ENCODE measurements around the gene MAGEB1. TPM values are rescaled to one million over a fixed set of nuclear protein-coding genes. Genes with fewer than 3 reads are reported as not detected.

Gene MAGEB1
- total RNA-seq, 1 experiment from 2014 or later, result 0.17 TPM

- no peak overlapping the region for H3K4ac ChIP-seq (ENCODE audit: low read depth, low read length)
- H2AK5ac ChIP-seq (ENCODE audit: insufficient read length, low read length), result no peak overlapping the region
- H3K27ac ChIP-seq (ENCODE audit: insufficient read length, low read depth, low read length), result no peak overlapping the region
- H3K9ac ChIP-seq (ENCODE audit: extremely low read depth, insufficient read length, low read length), result no peak overlapping the region
- no peak overlapping the region for H3K14ac ChIP-seq (ENCODE audit: insufficient read depth, low read length)
- Mint-ChIP-seq H3K27ac (no peak overlapping the region; a peak in 1 of 7 replicates), H3K4me3 (no peak overlapping the region), H3K4me1 (peaks cover 10 to 12% of the 10 kb centered on the region in 2 experiments), H3K36me3 (ENCODE audit: insufficient read depth in 1 of 3, low read depth in 3 of 3) (peaks cover 0 to 21% (median 5%) of the 10 kb centered on the region in 3 experiments; a peak in 6 of 7 replicates), H3K9me3 (peaks cover 34 to 64% of the 10 kb centered on the region in 2 experiments; a peak in 4 of 5 replicates), H3K27me3 (ENCODE audit: low read depth) (no peaks in the 10 kb centered on the region; the same call in 1 of the 2 replicates)
- no peak overlapping the region for H3T11ph ChIP-seq (ENCODE audit: low read length)
- no peaks in the 10 kb centered on the region for H3K23me2 ChIP-seq (ENCODE audit: insufficient read length, low read depth, low read length, poor library complexity, severe bottlenecking)
- H2BK120ac ChIP-seq (ENCODE audit: low read depth, low read length, poor library complexity, severe bottlenecking), result no peak overlapping the region
- no peak for DNase-seq
- H3K18ac ChIP-seq (ENCODE audit: insufficient read length, low read depth, low read length), result no peak overlapping the region
- TF ChIP-seq CTCF (conservative IDR thresholded peaks at IDR 0.05), result no peak
- H4K8ac ChIP-seq (replicated peaks; ENCODE audit: insufficient read length, low read depth, low read length), result no peak overlapping the region
- H3K23ac ChIP-seq (ENCODE audit: insufficient read length, low read depth, low read length), result no peak overlapping the region
- H3K4me1 ChIP-seq (ENCODE audit: insufficient read depth, low read length), result no peaks in the 10 kb centered on the region; the same call in 1 of the 2 replicates
- no peak overlapping the region for H3K4me2 ChIP-seq (ENCODE audit: insufficient read depth, insufficient read length, low read length)
- H3K9me3 ChIP-seq (ENCODE audit: control insufficient read depth, low read depth, low read length), result no peaks in the 10 kb centered on the region
- no peak overlapping the region for H2BK5ac ChIP-seq (ENCODE audit: insufficient read length, low read length)
- H2BK12ac ChIP-seq (ENCODE audit: insufficient read length, low read depth, low read length), result no peak overlapping the region
- H2BK15ac ChIP-seq (ENCODE audit: low read depth, low read length), result no peak overlapping the region
- no peak overlapping the region for H2BK20ac ChIP-seq (ENCODE audit: low read depth, low read length, poor library complexity, severe bottlenecking)
- H3K56ac ChIP-seq (ENCODE audit: insufficient read length, low read depth, low read length), result no peak overlapping the region
- H4K91ac ChIP-seq (ENCODE audit: insufficient read length, low read depth, low read length), result no peak overlapping the region
- WGBS (ENCODE audit: extremely low coverage, insufficient read length, low lambda C conversion rate), result no CpG with 5 or more reads among the region's 5 CpGs
- no peaks in the 10 kb centered on the region for H3K79me1 ChIP-seq (ENCODE audit: insufficient read depth, low read depth, low read length, poor library complexity, severe bottlenecking)
- no peak overlapping the region for H4K5ac ChIP-seq (ENCODE audit: insufficient read length, low read depth, low read length)
- no peak overlapping the region for H2AFZ ChIP-seq (ENCODE audit: low read length)
- H3K79me2 ChIP-seq (ENCODE audit: insufficient read depth, low read length), result no peaks in the 10 kb centered on the region
- H4K20me1 ChIP-seq (ENCODE audit: control insufficient read depth, insufficient read depth, insufficient read length), result no peaks in the 10 kb centered on the region
- no peaks in the 10 kb centered on the region for H3K27me3 ChIP-seq (ENCODE audit: insufficient read depth, low read length)
Observed at GRCh38 chrX:30296408-30297254, 49.7 kb downstream of the MAGEB1 start.

Data from H9 (cell line).